AG04449 (cell line): Measurements from ENCODE around the gene SOX1.

Experiments
- CTCF ChIA-PET: fragments of 350-600 bp; formaldehyde crosslinking; extraction: SDS; loops from one replicate; lab custom pipeline; 2021; ENCODE audit warnings: antibody characterized with exemption; lab: Yijun Ruan, JAX
- POLR2A ChIA-PET: fragments of 400-600, 350-600 bp; formaldehyde crosslinking; extraction: SDS; loops from one replicate; lab custom pipeline; 2020; ENCODE audit warnings: antibody characterized with exemption, inconsistent platforms; lab: Yijun Ruan, JAX
- DNase-seq: peaks from one replicate; pipeline ENCODE4 v3.0.0-alpha.2; 2010; ENCODE audit warnings: low read depth, low spot score
- H3K4me3 ChIP-seq: 2 replicates; pipeline ENCODE4 v1.5.1; 2011; ENCODE audit warnings: low read depth, mild to moderate bottlenecking, control low read depth, low read length
- TF ChIP-seq, protein P1 (sequence below): IDR thresholded peaks from one replicate; pipeline ENCODE4 v1.5.1; 2011; ENCODE audit warnings: mild to moderate bottlenecking, moderate library complexity, low read length, control low read depth, inconsistent platforms; ENCODE audit not compliant: insufficient read depth; ENCODE audit errors: missing control alignments

SOX1 gene

DNA sequence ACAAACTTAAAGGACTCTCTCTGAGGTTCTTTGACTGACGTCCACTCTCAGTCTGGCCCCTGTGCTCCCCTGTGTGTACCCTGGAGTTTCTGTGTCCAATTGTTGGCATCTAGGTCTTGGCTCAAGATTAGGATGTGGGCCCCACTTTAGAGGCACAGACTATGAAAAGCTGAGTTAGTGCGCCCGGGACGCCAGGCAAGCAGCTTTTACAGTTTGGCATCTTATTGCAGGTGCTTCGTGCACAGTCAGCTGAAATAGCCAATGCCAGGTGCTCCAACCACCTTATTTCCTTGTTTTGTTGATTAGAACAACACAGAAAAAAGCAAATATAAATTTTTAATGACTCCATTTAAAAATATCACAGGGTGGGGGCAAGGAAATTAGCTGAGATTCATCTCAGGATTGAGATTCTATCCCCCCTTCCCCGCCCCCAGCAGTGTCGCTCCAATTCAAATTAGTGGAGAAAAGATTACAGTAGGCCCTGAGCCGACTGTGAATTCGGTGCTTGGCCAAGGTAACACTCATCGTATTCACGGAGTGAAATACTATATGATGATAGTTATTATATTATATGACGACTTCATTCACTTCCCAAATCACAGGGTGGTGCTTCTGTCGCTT lies 4.3 kb downstream of the SOX1 start:
- TF ChIP-seq, protein P1, sequence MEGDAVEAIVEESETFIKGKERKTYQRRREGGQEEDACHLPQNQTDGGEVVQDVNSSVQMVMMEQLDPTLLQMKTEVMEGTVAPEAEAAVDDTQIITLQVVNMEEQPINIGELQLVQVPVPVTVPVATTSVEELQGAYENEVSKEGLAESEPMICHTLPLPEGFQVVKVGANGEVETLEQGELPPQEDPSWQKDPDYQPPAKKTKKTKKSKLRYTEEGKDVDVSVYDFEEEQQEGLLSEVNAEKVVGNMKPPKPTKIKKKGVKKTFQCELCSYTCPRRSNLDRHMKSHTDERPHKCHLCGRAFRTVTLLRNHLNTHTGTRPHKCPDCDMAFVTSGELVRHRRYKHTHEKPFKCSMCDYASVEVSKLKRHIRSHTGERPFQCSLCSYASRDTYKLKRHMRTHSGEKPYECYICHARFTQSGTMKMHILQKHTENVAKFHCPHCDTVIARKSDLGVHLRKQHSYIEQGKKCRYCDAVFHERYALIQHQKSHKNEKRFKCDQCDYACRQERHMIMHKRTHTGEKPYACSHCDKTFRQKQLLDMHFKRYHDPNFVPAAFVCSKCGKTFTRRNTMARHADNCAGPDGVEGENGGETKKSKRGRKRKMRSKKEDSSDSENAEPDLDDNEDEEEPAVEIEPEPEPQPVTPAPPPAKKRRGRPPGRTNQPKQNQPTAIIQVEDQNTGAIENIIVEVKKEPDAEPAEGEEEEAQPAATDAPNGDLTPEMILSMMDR, result no peak
- ChIA-PET POLR2A (no interaction called here), CTCF (no interaction called here)
- DNase-seq, result no peak
- H3K4me3 ChIP-seq, result no peak overlapping the region

DNA sequence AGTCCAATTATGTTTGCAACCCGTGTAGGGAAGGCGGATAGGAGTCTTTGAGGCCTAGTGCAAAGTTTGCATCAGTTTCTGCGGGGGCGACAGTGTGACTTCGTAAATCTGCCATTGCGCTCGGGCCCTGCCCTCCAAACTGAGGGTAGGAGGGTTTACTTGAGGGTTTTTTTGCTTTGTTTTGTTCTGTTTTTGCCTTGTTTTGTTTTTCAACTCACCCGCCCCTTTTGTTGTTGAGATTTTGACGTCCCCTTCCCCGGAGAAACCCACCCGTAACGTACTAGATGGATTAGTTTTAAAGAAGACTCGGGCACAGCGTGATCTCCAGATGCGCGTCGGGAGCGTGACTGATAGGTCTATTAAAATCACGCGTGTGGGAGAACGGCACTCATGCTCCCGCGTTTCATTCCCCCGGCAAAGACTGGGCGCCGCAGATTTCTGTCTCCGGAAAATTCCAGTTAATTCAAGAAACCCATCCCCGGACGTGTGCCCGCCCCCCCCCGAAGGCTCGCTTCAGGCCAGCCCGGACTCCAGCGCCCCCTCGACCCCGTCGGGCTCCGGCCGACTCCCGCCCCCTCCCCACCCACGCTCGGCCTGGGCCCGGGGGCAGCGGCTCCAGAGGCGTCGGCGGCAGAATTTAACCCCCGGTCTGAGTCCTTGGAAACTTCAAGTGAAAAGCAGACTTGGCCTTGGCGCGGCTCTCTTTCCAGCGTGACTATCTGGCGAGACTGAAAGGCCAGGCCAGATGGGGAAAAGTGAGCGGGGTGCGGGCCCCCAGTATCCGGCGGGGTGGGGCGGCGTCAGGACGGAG lies 5.0 kb downstream of the SOX1 start:
- H3K4me3 ChIP-seq, result no peak overlapping the region
- CTCF ChIA-PET, result no interaction called here
- DNase-seq, result no peak
- TF ChIP-seq, protein P1, result no peak
- POLR2A ChIA-PET, result no interaction called here

DNA sequence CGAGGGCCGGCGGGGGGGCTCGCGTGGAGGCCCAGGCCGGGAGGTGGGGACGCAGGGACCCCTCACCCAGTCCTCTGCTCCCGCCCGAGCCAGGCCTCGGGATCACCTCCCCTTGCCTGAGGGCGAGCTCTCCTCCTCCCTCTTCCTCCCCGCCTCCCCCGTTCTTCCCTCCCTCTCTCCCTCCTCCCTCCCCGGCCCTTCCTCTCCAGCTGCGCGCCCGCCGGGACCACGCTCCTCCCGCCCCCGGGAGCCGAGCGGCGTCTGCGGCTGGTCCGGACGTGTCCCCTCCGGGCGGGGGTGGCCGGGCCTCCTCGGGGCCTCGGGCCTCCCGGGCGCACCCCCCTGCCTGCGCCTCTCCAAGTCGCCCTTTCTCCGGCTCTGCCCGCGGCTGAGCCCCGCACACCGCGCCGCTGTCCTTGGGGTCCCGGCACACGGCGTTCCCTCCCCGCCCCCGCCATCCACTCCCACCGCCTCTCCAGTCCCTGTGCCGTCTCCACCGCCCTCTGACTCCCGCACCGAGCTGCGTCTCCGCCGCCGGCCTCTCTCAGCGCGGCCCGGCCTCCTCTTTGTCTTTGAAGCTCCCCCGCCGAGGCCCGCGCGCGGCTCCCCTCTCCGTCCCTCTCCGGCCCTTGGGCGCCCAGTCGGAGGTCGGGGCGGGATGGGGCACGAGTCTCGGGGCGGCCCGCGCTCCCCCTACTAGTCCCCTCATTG lies 5.7 kb downstream of the SOX1 start:
- H3K4me3 ChIP-seq, result no peak overlapping the region
- POLR2A ChIA-PET, result no interaction called here
- CTCF ChIA-PET, result no interaction called here
- no peak for DNase-seq
- TF ChIP-seq, protein P1, result no peak

DNA sequence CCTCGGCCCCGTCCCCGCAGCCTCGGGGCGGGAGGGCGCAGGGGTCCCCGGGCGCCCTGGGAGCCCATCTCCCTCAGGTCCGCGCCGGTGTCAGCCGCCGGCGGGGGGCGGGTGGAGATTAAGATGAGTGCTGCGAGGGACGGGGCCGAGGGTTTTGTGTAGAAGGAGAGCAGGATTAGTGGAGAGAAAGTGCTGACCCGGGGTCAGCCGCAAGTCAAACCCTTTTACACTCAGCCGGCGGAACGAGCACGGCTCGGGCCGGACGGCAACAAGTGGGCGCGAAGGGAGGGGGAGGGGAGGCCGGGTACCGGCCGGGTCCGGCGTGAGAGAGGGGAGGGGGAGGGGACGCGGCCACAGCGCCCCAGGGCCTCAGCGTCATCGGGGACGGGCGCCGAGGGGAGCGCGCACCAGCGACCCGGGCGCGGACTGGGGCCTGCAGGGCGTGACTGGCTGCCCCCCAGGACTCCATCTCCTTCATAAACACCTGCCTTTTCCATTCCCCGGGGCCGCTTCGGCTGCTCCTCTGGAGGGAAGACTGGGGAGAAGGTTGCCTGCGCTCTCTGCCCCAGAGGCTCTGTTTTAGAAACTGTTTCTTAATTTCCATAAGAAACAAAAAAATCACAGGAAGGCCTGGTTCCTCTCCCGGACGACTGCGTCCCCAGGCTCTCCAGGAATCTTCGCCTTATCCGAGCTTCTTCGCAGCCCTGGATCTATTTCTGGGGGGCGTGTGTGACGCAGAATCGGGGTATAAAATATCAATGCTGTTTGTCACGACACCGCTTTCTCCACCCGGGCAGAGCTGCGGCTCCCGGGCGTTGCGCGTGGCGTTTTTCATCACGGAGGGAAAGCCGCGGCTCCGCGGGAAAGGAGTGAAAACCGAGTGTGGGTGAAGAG lies 6.5 kb downstream of the SOX1 start:
- no peak for DNase-seq
- TF ChIP-seq, protein P1, result no peak
- CTCF ChIA-PET, result no interaction called here
- POLR2A ChIA-PET, result no interaction called here
- H3K4me3 ChIP-seq, result no peak overlapping the region

DNA sequence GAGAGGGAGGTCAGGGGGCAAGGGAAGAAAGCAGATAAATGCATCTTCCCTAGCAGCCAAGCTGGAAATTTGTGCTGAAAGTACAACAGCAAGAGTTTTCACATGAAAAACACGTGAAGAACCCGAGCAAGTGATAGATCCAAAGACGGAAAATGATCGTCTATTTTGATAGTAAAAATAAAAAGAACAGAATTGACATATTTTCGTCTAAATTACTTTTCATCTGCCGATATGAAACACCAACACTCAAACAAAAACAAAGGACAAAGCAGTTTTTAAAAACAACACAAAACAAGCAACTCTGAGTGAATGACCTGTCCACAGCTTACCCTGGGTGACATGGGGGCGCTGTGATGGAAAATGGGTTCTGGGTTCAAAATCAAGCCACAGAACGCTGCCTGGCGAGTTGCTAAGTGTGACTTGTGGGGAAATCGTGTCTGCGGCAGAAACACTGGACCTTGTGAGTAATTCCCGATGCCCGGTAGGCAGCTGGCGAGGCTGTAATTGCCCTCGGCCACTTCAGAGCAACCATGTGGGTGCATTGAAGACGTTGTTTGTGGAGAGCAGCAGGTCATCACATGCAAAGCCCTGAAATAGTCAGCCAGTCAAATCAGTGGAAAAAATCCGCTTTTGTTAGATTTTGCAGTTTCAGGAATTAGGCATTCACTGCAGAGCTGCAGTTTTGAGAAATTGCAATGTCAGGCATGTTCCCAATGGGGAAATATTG lies 7.4 kb downstream of the SOX1 start:
- POLR2A ChIA-PET, result no interaction called here
- CTCF ChIA-PET, result no interaction called here
- no peak for DNase-seq

More for the DNA sequence above, 7.4 kb downstream of the SOX1 start:
- TF ChIP-seq, protein P1, result no peak
- no peak overlapping the region for H3K4me3 ChIP-seq
